Measurements from ENCODE around the gene PPP1R12B. TPM values are rescaled to one million over a fixed set of nuclear protein-coding genes. Genes with fewer than 3 reads are reported as not detected.

Gene PPP1R12B
- total RNA-seq, 4 donors from 2014 or later, result 38.8 to 127 (median 85.9) TPM

GRCh38 chr1:202623075-202623474 lies 274.6 kb downstream of the PPP1R12B start:
- no peak for TF ChIP-seq CTCF (IDR thresholded peaks at IDR 0.05; ENCODE audit: low read depth)

- TF ChIP-seq CTCF (IDR thresholded peaks at IDR 0.05; ENCODE audit: low read depth), result no peak
Measured at GRCh38 chr1:202624088-202624780, 275.7 kb downstream of the PPP1R12B start.

GRCh38 chr1:202624781-202625108 lies 276.2 kb downstream of the PPP1R12B start:
- no peak for TF ChIP-seq CTCF (IDR thresholded peaks at IDR 0.05; ENCODE audit: low read depth)

DNA sequence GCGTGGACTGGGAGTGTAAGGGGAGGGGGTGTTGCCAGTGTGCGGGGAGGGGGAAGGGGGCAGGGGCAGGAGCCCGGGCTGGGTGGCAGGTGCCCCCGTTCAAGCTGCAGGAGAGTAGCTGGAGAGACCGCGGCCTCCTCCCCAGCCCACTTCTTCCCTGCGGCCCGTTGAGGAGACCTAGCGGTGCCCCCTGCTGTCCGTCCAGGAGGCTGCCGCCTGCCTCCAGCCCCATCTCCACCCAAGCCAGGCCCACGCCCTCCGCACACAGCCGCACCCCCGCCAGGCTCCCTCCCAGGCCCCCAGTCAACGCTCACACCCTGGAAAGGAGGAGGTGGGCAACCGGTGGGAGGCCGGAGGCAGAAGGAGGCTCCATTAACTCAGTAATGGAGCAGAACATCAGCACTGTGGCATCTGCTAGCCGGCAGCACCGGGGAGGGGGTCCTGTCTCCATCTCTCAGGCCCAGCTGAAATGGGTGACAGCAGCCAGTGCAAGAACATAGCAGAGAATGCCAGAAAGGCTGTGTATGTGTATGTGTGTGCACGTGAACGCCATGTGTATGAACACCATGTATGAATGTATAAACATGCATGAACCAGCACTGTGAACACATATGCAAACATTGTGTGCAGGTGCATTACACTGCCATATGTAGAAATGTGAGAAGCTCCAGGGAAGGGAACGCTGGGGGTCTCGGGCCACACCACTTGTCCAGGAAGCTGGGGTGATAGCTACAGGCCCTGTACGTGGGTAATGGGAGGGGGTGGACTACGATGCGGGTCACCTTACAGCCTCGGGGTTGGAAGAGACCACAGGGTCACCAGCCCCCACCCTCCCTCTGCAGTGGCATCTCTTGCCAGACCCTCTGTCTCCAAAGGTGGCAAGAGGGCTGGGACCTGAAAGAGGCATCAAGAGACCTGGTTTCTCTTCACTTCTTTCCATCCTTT lies 277.2 kb downstream of the PPP1R12B start:
- TF ChIP-seq CTCF (IDR thresholded peaks at IDR 0.05; ENCODE audit: low read depth), result no peak

- no peak for TF ChIP-seq CTCF (IDR thresholded peaks at IDR 0.05; ENCODE audit: low read depth)
Measured at GRCh38 chr1:202627841-202628565, 279.5 kb downstream of the PPP1R12B start.

- TF ChIP-seq CTCF (IDR thresholded peaks at IDR 0.05; ENCODE audit: low read depth), result no peak
Measured at GRCh38 chr1:202628646-202629215, 280.2 kb downstream of the PPP1R12B start.

Measured in subcutaneous adipose tissue (tissue), 4 donors.